ENCODE data around the gene ZFYVE16. TPM values are rescaled to one million over a fixed set of nuclear protein-coding genes. Genes with fewer than 3 reads are reported as not detected.

Gene ZFYVE16
- total RNA-seq, 1 experiment from 2014 or later = 21.9 TPM

DNA sequence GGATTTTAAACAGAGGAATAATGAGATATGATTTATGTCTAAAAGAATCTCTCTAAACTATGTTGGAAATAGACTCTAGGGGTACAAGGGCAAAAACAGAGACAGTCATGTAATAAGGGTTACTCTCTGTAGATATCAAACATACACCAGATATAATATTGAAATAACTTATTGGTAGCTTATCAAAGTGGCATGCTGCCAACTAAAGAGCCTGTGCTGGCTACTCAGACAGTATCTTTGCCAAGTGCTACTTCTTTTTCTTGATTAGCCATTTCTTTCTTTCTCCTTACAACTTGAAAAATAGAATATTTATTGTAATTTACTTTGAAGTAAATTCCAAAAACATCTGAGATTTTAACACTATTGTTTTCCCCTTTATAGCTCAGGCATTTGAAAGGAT, 34.9 kb downstream of the ZFYVE16 start:
- Histone ChIP-seq H3K18ac (ENCODE audit: insufficient read length, low read depth, low read length) (no peak overlapping the region), H3K23me2 (ENCODE audit: insufficient read length, low read depth, low read length, poor library complexity, severe bottlenecking) (no peaks in the 10 kb centered on the region), H3K14ac (ENCODE audit: insufficient read depth, low read length) (no peak overlapping the region), H2AK5ac (ENCODE audit: insufficient read length, low read length) (no peak overlapping the region), H3K56ac (ENCODE audit: insufficient read length, low read depth, low read length) (no peak overlapping the region), H3T11ph (ENCODE audit: low read length) (no peak overlapping the region), H3K4me2 (ENCODE audit: insufficient read depth, insufficient read length, low read length) (no peak overlapping the region), H2BK120ac (ENCODE audit: low read depth, low read length, poor library complexity, severe bottlenecking) (no peak overlapping the region), H4K8ac (replicated peaks; ENCODE audit: insufficient read length, low read depth, low read length) (no peak overlapping the region), H2BK12ac (ENCODE audit: insufficient read length, low read depth, low read length) (no peak overlapping the region), H3K23ac (ENCODE audit: insufficient read length, low read depth, low read length) (no peak overlapping the region), H2AFZ (ENCODE audit: low read length) (no peak overlapping the region), H3K79me2 (ENCODE audit: insufficient read depth, low read length) (no peaks in the 10 kb centered on the region), H4K20me1 (ENCODE audit: control insufficient read depth, insufficient read depth, insufficient read length) (no peaks in the 10 kb centered on the region), H3K79me1 (ENCODE audit: insufficient read depth, low read depth, low read length, poor library complexity, severe bottlenecking) (no peaks in the 10 kb centered on the region), H3K9ac (ENCODE audit: extremely low read depth, insufficient read length, low read length) (no peak overlapping the region), H3K4me1 (ENCODE audit: insufficient read depth, low read length) (no peaks in the 10 kb centered on the region), H3K9me3 (ENCODE audit: control insufficient read depth, low read depth, low read length) (no peaks in the 10 kb centered on the region), H2BK15ac (ENCODE audit: low read depth, low read length) (no peak overlapping the region), H4K5ac (ENCODE audit: insufficient read length, low read depth, low read length) (no peak overlapping the region), H4K91ac (ENCODE audit: insufficient read length, low read depth, low read length) (no peak overlapping the region), H2BK5ac (ENCODE audit: insufficient read length, low read length) (no peak overlapping the region), H2BK20ac (ENCODE audit: low read depth, low read length, poor library complexity, severe bottlenecking) (no peak overlapping the region), H3K27me3 (ENCODE audit: insufficient read depth, low read length) (no peaks in the 10 kb centered on the region), H3K4ac (ENCODE audit: low read depth, low read length) (no peak overlapping the region), H3K27ac (ENCODE audit: insufficient read length, low read depth, low read length) (no peak overlapping the region)
- Mint-ChIP-seq H3K4me3 (no peak overlapping the region), H3K27me3 (ENCODE audit: low read depth) (no peaks in the 10 kb centered on the region), H3K4me1 (peaks cover 3 to 6% of the 10 kb centered on the region in 2 experiments; a peak in 2 of 4 replicates), H3K9me3 (no peaks in the 10 kb centered on the region), H3K27ac (no peak overlapping the region), H3K36me3 (ENCODE audit: insufficient read depth in 1 of 3, low read depth in 3 of 3) (peaks cover 6 to 29% (median 26%) of the 10 kb centered on the region in 3 experiments; a peak in 6 of 7 replicates)
- DNase-seq = no peak
- TF ChIP-seq CTCF (conservative IDR thresholded peaks at IDR 0.05) = no peak

All from H9 (cell line).